Tibial nerve (tissue), 4 donors: Measurements from ENCODE around the gene NR1H3. TPM values are rescaled to one million over a fixed set of nuclear protein-coding genes. Genes with fewer than 3 reads are reported as not detected.
A peak's percentile ranks its signal among the peaks of the same experiment; 100 is the strongest.

Experiments
- DNase-seq, 2 donors: peaks; one replicate each; pipeline ENCODE4 v3.0.0-alpha.2; 2019; ENCODE audit warnings: low spot score in 2 of 2
- H3K27ac ChIP-seq, 4 donors: fragments of 200-600 bp; sonication (generic) in 3 of 4; one replicate each; pipeline ENCODE4 v1.5.1; 2017 to 2019; ENCODE audit warnings: mild to moderate bottlenecking in 1 of 4
- H3K27me3 ChIP-seq, 2 donors: fragments of 200-600 bp; sonication (generic) in 1 of 2; one replicate each; pipeline versions ENCODE4 v1.5.1 to v1.6.0; 2017 to 2019
- H3K36me3 ChIP-seq, 3 donors: fragments of 200-600 bp; sonication (generic); one replicate each; pipeline ENCODE4 v1.5.1; 2018 to 2019
- H3K4me1 ChIP-seq, 4 donors: fragments of 200-600 bp; sonication (generic) in 3 of 4; one replicate each; pipeline ENCODE4 v1.5.1; 2017 to 2019
- H3K4me3 ChIP-seq, 4 donors: fragments of 200-600 bp; sonication (generic) in 3 of 4; one replicate each; pipeline ENCODE4 v1.5.1; 2017 to 2019; ENCODE audit warnings: mild to moderate bottlenecking in 1 of 4, moderate library complexity in 1 of 4
- H3K9me3 ChIP-seq, 4 donors: fragments of 200-600 bp; sonication (generic) in 3 of 4; one replicate each; pipeline ENCODE4 v1.5.1; 2017 to 2019
- EP300 ChIP-seq, 2 donors: sonication (generic); formaldehyde crosslinking; IDR thresholded peaks; one replicate each; pipeline ENCODE4 v1.6.1; 2017; ENCODE audit warnings: antibody characterized with exemption in 2 of 2, mild to moderate bottlenecking in 1 of 2
- POLR2A ChIP-seq, 2 donors: fragments of 450-650 bp; IDR thresholded peaks; one replicate each; pipeline ENCODE4 v1.6.1; 2017; ENCODE audit warnings: antibody characterized with exemption in 2 of 2, mild to moderate bottlenecking in 2 of 2, moderate library complexity in 2 of 2
- WGBS, 2 donors: methylation state at CpG; one replicate each; pipeline ENCODE4 v1.1.5; 2018; 5-methylcytosine and 5-hydroxymethylcytosine counted together
- total RNA-seq, 4 donors: library from RNA; depleted of rRNA; stranded (reverse); fragments of >200 nt; gene quantifications; one replicate each; pipeline ENCODE4 v1.1.0, GENCODE V29; 2016
- TF ChIP-seq, protein P1 (sequence below), 5 experiments: fragments of 200-600 bp in 3 of 5; fragments of 450-650 bp in 2 of 5; sonication (generic) in 3 of 5; IDR thresholded peaks; one replicate each; pipeline ENCODE4 v1.5.1; 2016 to 2019; ENCODE audit warnings: antibody characterized with exemption in 5 of 5, mild to moderate bottlenecking in 3 of 5, moderate library complexity in 2 of 5

NR1H3 gene
- total RNA-seq, 4 donors from 2014 or later: 92.7 to 218 (median 124) TPM

DNA sequence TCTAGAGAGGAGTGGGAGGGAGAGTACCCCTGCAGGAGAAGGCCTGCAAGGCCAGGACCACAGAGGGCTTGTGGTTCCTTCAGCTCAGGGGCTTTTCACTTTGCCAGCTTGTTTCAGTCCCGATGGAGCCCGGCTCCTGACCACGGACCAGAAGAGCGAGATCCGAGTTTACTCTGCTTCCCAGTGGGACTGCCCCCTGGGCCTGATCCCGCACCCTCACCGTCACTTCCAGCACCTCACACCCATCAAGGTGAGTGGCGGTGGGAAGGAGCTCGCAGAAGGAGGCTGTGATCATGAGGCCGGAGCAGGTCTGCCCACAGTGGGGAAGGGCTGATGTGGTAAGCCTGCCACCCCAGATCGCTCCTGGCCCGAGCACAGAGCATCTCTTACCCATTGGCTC, 22.6 kb upstream of the NR1H3 start:
- H3K4me1 ChIP-seq: peaks cover 0 to 20% (median 2%) of the 10 kb centered on the region in 4 donors

DNA sequence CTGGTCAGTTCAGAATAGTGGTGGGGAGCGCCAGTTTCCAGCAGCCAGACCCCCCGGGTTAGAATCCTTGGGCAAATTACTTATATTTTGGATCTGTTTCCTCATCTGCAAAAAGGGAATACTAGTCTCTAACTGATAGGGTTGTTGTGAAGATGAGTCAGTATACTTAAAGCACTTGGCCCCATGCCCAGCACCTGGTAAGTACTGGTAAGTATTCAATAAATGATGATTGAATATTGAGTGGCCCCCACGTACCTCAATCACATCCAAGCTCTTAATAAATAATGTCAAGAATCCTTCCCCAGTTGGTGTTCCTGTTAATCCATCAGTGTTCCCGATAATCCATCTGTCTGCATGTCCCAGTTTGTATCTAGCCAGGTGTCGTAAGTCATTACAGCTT, 21.3 kb upstream of the NR1H3 start:
- 73 to 90% methylated on average over 5 of the region's 5 CpGs for WGBS, 2 donors
- H3K27ac ChIP-seq: peak overlapping the region in 1 of 4 donors; percentile 56
- no peak overlapping the region for H3K4me3 ChIP-seq
- peaks cover 0 to 20% (median 2%) of the 10 kb centered on the region in 4 donors for H3K4me1 ChIP-seq
- H3K27me3 ChIP-seq: no peaks in the 10 kb centered on the region
- TF ChIP-seq, protein P1, sequence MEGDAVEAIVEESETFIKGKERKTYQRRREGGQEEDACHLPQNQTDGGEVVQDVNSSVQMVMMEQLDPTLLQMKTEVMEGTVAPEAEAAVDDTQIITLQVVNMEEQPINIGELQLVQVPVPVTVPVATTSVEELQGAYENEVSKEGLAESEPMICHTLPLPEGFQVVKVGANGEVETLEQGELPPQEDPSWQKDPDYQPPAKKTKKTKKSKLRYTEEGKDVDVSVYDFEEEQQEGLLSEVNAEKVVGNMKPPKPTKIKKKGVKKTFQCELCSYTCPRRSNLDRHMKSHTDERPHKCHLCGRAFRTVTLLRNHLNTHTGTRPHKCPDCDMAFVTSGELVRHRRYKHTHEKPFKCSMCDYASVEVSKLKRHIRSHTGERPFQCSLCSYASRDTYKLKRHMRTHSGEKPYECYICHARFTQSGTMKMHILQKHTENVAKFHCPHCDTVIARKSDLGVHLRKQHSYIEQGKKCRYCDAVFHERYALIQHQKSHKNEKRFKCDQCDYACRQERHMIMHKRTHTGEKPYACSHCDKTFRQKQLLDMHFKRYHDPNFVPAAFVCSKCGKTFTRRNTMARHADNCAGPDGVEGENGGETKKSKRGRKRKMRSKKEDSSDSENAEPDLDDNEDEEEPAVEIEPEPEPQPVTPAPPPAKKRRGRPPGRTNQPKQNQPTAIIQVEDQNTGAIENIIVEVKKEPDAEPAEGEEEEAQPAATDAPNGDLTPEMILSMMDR (IDR thresholded peaks at IDR 0.05): no peak
- TF ChIP-seq EP300 (IDR thresholded peaks at IDR 0.05) (no peak), POLR2A (IDR thresholded peaks at IDR 0.05) (no peak)
- peaks cover 0 to 66% (median 11%) of the 10 kb centered on the region in 3 donors for H3K36me3 ChIP-seq
- H3K9me3 ChIP-seq: no peaks in the 10 kb centered on the region
- no peak for DNase-seq

More for the DNA sequence above, 22.6 kb upstream of the NR1H3 start:
- Histone ChIP-seq H3K36me3 (peaks cover 0 to 61% (median 7%) of the 10 kb centered on the region in 3 donors), H3K27ac (no peak overlapping the region), H3K9me3 (no peaks in the 10 kb centered on the region), H3K4me3 (no peak overlapping the region), H3K27me3 (no peaks in the 10 kb centered on the region)
- TF ChIP-seq POLR2A (IDR thresholded peaks at IDR 0.05) (no peak), EP300 (IDR thresholded peaks at IDR 0.05) (no peak)
- TF ChIP-seq, protein P1 (IDR thresholded peaks at IDR 0.05): no peak
- no peak for DNase-seq
- 84 to 86% methylated on average over 12 of the region's 12 CpGs for WGBS, 2 donors

- Histone ChIP-seq H3K27ac (no peak overlapping the region), H3K4me3 (no peak overlapping the region), H3K4me1 (peaks cover 0 to 10% (median 0%) of the 10 kb centered on the region in 4 donors), H3K36me3 (peaks cover 0 to 79% (median 26%) of the 10 kb centered on the region in 3 donors), H3K9me3 (no peaks in the 10 kb centered on the region), H3K27me3 (no peaks in the 10 kb centered on the region)
- WGBS, 2 donors: 87 to 91% methylated on average over 10 of the region's 10 CpGs
- DNase-seq: no peak
- no peak for TF ChIP-seq EP300 (IDR thresholded peaks at IDR 0.05)
- TF ChIP-seq, protein P1 (IDR thresholded peaks at IDR 0.05): no peak
- no peak for TF ChIP-seq POLR2A (IDR thresholded peaks at IDR 0.05)
These were observed 17.9 kb upstream of the NR1H3 start for GRCh38 chr11:47239852-47240251.

DNA sequence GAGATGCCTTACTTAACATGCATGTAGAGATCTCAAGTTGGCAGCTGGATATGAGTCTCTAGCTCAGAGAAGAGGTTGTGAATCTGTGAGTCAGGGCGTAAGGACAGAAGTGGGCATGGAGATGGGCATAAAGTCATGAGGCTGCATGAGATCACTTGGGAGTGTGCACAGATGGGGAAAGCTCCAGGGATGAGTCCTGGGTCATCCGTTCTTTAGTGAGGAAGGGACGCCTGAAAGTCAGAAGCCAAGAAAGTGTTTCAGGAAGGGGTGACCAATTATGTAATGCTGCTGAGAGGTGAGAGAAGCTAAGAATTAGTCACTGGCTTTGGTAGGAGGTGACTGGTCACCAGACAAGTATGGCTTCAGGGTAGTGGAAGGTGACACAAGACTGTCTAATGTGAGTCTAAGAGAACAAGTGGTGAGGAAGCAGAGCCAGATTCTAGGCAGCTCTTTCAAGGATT, 15.9 kb upstream of the NR1H3 start:
- Histone ChIP-seq H3K4me3 (no peak overlapping the region), H3K27me3 (no peaks in the 10 kb centered on the region), H3K9me3 (no peaks in the 10 kb centered on the region), H3K27ac (no peak overlapping the region), H3K36me3 (peaks cover 0 to 92% (median 29%) of the 10 kb centered on the region in 3 donors), H3K4me1 (peaks cover 0 to 20% (median 0%) of the 10 kb centered on the region in 4 donors)
- no peak for DNase-seq
- TF ChIP-seq EP300 (IDR thresholded peaks at IDR 0.05) (no peak), POLR2A (IDR thresholded peaks at IDR 0.05) (no peak)
- TF ChIP-seq, protein P1 (IDR thresholded peaks at IDR 0.05): no peak
- WGBS, 2 donors: 90% methylated on average over 3 of the region's 3 CpGs

- no peak for DNase-seq
- 86 to 88% methylated on average over 16 to 21 of the region's 21 CpGs for WGBS, 2 donors
These were observed 15.1 kb upstream of the NR1H3 start for GRCh38 chr11:47242596-47243192.

More at GRCh38 chr11:47242596-47243192, 15.1 kb upstream of the NR1H3 start:
- TF ChIP-seq POLR2A (IDR thresholded peaks at IDR 0.05) (no peak), EP300 (IDR thresholded peaks at IDR 0.05) (no peak)
- TF ChIP-seq, protein P1 (IDR thresholded peaks at IDR 0.05): no peak
- Histone ChIP-seq H3K4me1 (peaks cover 0 to 26% (median 5%) of the 10 kb centered on the region in 4 donors), H3K36me3 (peaks cover 0 to 94% (median 29%) of the 10 kb centered on the region in 3 donors), H3K27me3 (no peaks in the 10 kb centered on the region), H3K27ac (no peak overlapping the region), H3K4me3 (no peak overlapping the region), H3K9me3 (no peaks in the 10 kb centered on the region)
